WTC11 (cell line): ENCODE data around the gene ZNF678. TPM values are rescaled to one million over a fixed set of nuclear protein-coding genes. Genes with fewer than 3 reads are reported as not detected.
A peak's percentile ranks its signal among the peaks of the same experiment; 100 is the strongest.

Source experiments
- ATAC-seq: fragments of 200-7000 bp; cut with Tn5 transposase; 2 replicates; pipeline ENCODE4 v1.10.0; 2021; ENCODE audit warnings: mild to moderate bottlenecking, moderate library complexity
- CTCF ChIA-PET: fragments of 300-600 bp; sonication (Branson Sonifier 250); formaldehyde crosslinking; loops from one replicate; lab custom pipeline; 2021; ENCODE audit warnings: antibody characterized with exemption; lab: Charles Lee
- POLR2A ChIA-PET: fragments of 350-600 bp; sonication (Branson Sonifier 250); formaldehyde crosslinking; loops from one replicate; lab custom pipeline; 2021; ENCODE audit warnings: antibody characterized with exemption; lab: Charles Lee
- DNase-seq: peaks from one replicate; pipeline ENCODE4 v3.0.0; 2021; ENCODE audit warnings: low spot score
- H3K27ac Mint-ChIP-seq: 2 replicates; pipeline ENCODE4 v1.8.0; 2021; ENCODE audit warnings: mixed read lengths
- H3K27me3 Mint-ChIP-seq: 2 replicates; pipeline ENCODE4 v1.8.0; 2021; ENCODE audit warnings: low read depth, mild to moderate bottlenecking, moderate library complexity, mixed read lengths
- H3K36me3 Mint-ChIP-seq: 2 replicates; pipeline ENCODE4 v1.8.0; 2021; ENCODE audit warnings: mixed read lengths
- H3K4me1 Mint-ChIP-seq: 2 replicates; pipeline ENCODE4 v1.8.0; 2022; ENCODE audit warnings: mixed read lengths
- H3K4me3 Mint-ChIP-seq: 2 replicates; pipeline ENCODE4 v1.8.0; 2021; ENCODE audit warnings: mild to moderate bottlenecking, moderate library complexity, mixed read lengths
- H3K9me3 Mint-ChIP-seq: 2 replicates; pipeline ENCODE4 v1.8.0; 2021; ENCODE audit warnings: mixed read lengths
- ARID4B ChIP-seq: sonication (generic); formaldehyde crosslinking; IDR thresholded peaks from 2 replicates; pipeline ENCODE4 v1.8.0; 2023; ENCODE audit warnings: missing genetic modification reagents, mild to moderate bottlenecking, borderline replicate concordance
- CREB1 ChIP-seq: sonication (generic); formaldehyde crosslinking; IDR thresholded peaks from 2 replicates; pipeline ENCODE4 v1.8.0; 2023; ENCODE audit warnings: mild to moderate bottlenecking, missing genetic modification reagents
- CREM ChIP-seq: sonication (generic); formaldehyde crosslinking; IDR thresholded peaks from 2 replicates; pipeline ENCODE4 v1.8.1; 2022; ENCODE audit warnings: mild to moderate bottlenecking, missing genetic modification reagents, moderate library complexity
- EMX1 ChIP-seq: fragments of 250-450 bp; sonication (Bioruptor Pico); IDR thresholded peaks from 2 replicates; pipeline ENCODE4 v1.8.0; 2021; ENCODE audit warnings: mild to moderate bottlenecking
- FOXP4 ChIP-seq: sonication (generic); formaldehyde crosslinking; IDR thresholded peaks from 2 replicates; pipeline ENCODE4 v1.8.0; 2022; ENCODE audit warnings: mild to moderate bottlenecking, missing genetic modification reagents
- GTF2I ChIP-seq: fragments of 250-450 bp; sonication (Bioruptor Pico); conservative IDR thresholded peaks from 2 replicates; pipeline ENCODE4 v1.4.0; 2021; ENCODE audit warnings: mild to moderate bottlenecking
- HMGA2 ChIP-seq: fragments of 250-450 bp; sonication (Bioruptor Pico); IDR thresholded peaks from 2 replicates; pipeline ENCODE4 v1.4.0; 2021; ENCODE audit warnings: mild to moderate bottlenecking, moderate library complexity
- IRF2 ChIP-seq: sonication (generic); formaldehyde crosslinking; IDR thresholded peaks from 2 replicates; pipeline ENCODE4 v1.8.0; 2022; ENCODE audit warnings: low read depth, missing genetic modification reagents, borderline replicate concordance
- NFE2L1 ChIP-seq: sonication (generic); formaldehyde crosslinking; IDR thresholded peaks from 2 replicates; pipeline ENCODE4 v1.8.1; 2023; ENCODE audit warnings: missing genetic modification reagents
- PRDM15 ChIP-seq: sonication (generic); formaldehyde crosslinking; IDR thresholded peaks from 2 replicates; pipeline ENCODE4 v1.8.0; 2022; ENCODE audit warnings: missing genetic modification reagents
- TCF7 ChIP-seq: sonication (generic); formaldehyde crosslinking; IDR thresholded peaks from 2 replicates; pipeline ENCODE4 v1.8.0; 2022; ENCODE audit warnings: mild to moderate bottlenecking, low read depth, missing genetic modification reagents, moderate library complexity
- TEAD1 ChIP-seq: sonication (generic); formaldehyde crosslinking; IDR thresholded peaks from 2 replicates; pipeline ENCODE4 v1.8.0; 2022; ENCODE audit warnings: mild to moderate bottlenecking, missing genetic modification reagents
- TEAD4 ChIP-seq: sonication (generic); formaldehyde crosslinking; IDR thresholded peaks from 2 replicates; pipeline ENCODE4 v1.8.0; 2022; ENCODE audit warnings: mild to moderate bottlenecking, missing genetic modification reagents
- ZNF423 ChIP-seq: fragments of 250-450 bp; sonication (Bioruptor Pico); IDR thresholded peaks from 2 replicates; pipeline ENCODE4 v2.1.2; 2022; ENCODE audit warnings: mild to moderate bottlenecking, moderate library complexity
- total RNA-seq: library from RNA; stranded (reverse); gene quantifications from 3 replicates; pipeline ENCODE4 v1.2.3, GENCODE V29; 2021
- TF ChIP-seq, protein P1 (sequence below): sonication (generic); formaldehyde crosslinking; IDR thresholded peaks from 2 replicates; pipeline ENCODE4 v1.8.1; 2022; ENCODE audit warnings: low read depth, mild to moderate bottlenecking, moderate library complexity, missing genetic modification reagents, borderline replicate concordance

Gene ZNF678
- total RNA-seq, 1 experiment from 2014 or later: 28.9 TPM

- peaks cover 10% of the 10 kb centered on the region; the same call in 1 of the 2 replicates for H3K36me3 Mint-ChIP-seq
- no peaks in the 10 kb centered on the region for H3K27me3 Mint-ChIP-seq
- ATAC-seq (no peak), DNase-seq (no peak)
- no peak overlapping the region for H3K27ac Mint-ChIP-seq
- CTCF ChIA-PET: no interaction called here
- H3K4me1 Mint-ChIP-seq: peaks cover 24% of the 10 kb centered on the region
- POLR2A ChIA-PET: no interaction called here
- no peak overlapping the region for H3K4me3 Mint-ChIP-seq
- H3K9me3 Mint-ChIP-seq: peaks cover 10% of the 10 kb centered on the region; the same call in 1 of the 2 replicates
- TF ChIP-seq ZNF423 (CRISPR knock-in tag): no peak
- peak; percentile 81; the same call in 1 of the 2 replicates for TF ChIP-seq HMGA2 (CRISPR knock-in tag)
Observed at GRCh38 chr1:227607336-227607898, 44.1 kb downstream of the ZNF678 start.

DNA sequence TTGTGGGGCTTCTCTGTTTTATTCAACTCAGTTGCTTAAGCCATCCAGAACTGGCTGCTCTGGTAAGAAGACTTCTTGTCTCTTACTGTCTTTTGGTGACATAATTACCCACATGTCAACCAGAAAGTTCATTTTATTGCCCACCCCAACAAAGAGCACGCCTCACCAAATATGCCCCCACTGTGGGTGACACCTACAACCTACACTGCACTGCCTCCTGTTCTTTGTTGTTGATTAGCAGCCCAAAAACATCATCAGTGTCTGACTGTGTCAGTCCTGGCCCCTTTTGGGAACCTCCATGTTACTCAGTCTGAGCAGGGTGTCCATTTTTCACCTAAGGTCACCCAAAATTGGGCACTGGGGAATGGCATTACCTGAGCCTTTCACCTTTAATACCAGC, 49.3 kb downstream of the ZNF678 start:
- DNase-seq (no peak), ATAC-seq (no peak)
- H3K4me1 Mint-ChIP-seq: no peaks in the 10 kb centered on the region
- no peak overlapping the region for H3K27ac Mint-ChIP-seq
- no peak overlapping the region for H3K4me3 Mint-ChIP-seq
- no peaks in the 10 kb centered on the region for H3K27me3 Mint-ChIP-seq
- peaks cover 3% of the 10 kb centered on the region; the same call in 1 of the 2 replicates for H3K9me3 Mint-ChIP-seq
- H3K36me3 Mint-ChIP-seq: peaks cover 16% of the 10 kb centered on the region
- no peak for TF ChIP-seq PRDM15 (CRISPR knock-in tag)
- CTCF ChIA-PET: interaction anchor here (1.2 kb wide), 1 partner anchor 70 kb away, joined by 3 read pairs; no protein-coding TSS in a partner anchor
- POLR2A ChIA-PET: no interaction called here

- no peaks in the 10 kb centered on the region for H3K4me1 Mint-ChIP-seq
- no peak overlapping the region for H3K27ac Mint-ChIP-seq
- no peak for DNase-seq
- no peak for TF ChIP-seq IRF2 (CRISPR knock-in tag)
- no peak for TF ChIP-seq TEAD1
- no peak for TF ChIP-seq ARID4B (CRISPR knock-in tag)
- no peak for TF ChIP-seq PRDM15 (CRISPR knock-in tag)
- TF ChIP-seq CREM (CRISPR knock-in tag): no peak
- TF ChIP-seq, protein P1, sequence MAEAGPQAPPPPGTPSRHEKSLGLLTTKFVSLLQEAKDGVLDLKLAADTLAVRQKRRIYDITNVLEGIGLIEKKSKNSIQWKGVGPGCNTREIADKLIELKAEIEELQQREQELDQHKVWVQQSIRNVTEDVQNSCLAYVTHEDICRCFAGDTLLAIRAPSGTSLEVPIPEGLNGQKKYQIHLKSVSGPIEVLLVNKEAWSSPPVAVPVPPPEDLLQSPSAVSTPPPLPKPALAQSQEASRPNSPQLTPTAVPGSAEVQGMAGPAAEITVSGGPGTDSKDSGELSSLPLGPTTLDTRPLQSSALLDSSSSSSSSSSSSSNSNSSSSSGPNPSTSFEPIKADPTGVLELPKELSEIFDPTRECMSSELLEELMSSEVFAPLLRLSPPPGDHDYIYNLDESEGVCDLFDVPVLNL: no peak
- TF ChIP-seq GTF2I: no peak
- TF ChIP-seq EMX1 (CRISPR knock-in tag): no peak
- TF ChIP-seq TEAD4 (CRISPR knock-in tag): no peak
- TF ChIP-seq NFE2L1: no peak
- no peak for TF ChIP-seq FOXP4 (CRISPR knock-in tag)
- TF ChIP-seq TCF7 (CRISPR knock-in tag): no peak
- TF ChIP-seq CREB1 (CRISPR knock-in tag): no peak
- TF ChIP-seq HMGA2 (CRISPR knock-in tag): no peak
- POLR2A ChIA-PET: no interaction called here
- peaks cover 3% of the 10 kb centered on the region; the same call in 1 of the 2 replicates for H3K9me3 Mint-ChIP-seq
- peaks cover 22% of the 10 kb centered on the region for H3K36me3 Mint-ChIP-seq
- CTCF ChIA-PET: no interaction called here
- H3K27me3 Mint-ChIP-seq: no peaks in the 10 kb centered on the region
- no peak overlapping the region for H3K4me3 Mint-ChIP-seq
- ATAC-seq: no peak
Observed at GRCh38 chr1:227613526-227613925, 50.2 kb downstream of the ZNF678 start.
